Natural killer cell (primary cell): ENCODE results near the gene SORCS2. TPM values are rescaled to one million over a fixed set of nuclear protein-coding genes. Genes with fewer than 3 reads are reported as not detected.

Experiments
- ATAC-seq, 3 donors: fragments of 150-1000 bp in 2 of 3; fragments of 200-7000 bp in 1 of 3; cut with Tn5 transposase; 1 replicate in 1 of 3; 2 replicates in 2 of 3; pipeline ENCODE4 v1.10.0; 2021; ENCODE audit warnings: mild to moderate bottlenecking in 2 of 3, moderate library complexity in 2 of 3
- DNase-seq, 2 donors: peaks; one replicate each; pipeline versions ENCODE4 v3.0.0 to v3.0.0-alpha.2; 2013 to 2021; ENCODE audit warnings: mixed read lengths in 1 of 2
- H3K27ac ChIP-seq: one replicate; pipeline ENCODE4 v1.5.1; 2013; ENCODE audit warnings: mild to moderate bottlenecking, low read length
- H3K27me3 ChIP-seq: one replicate; pipeline ENCODE4 v1.6.1; 2013; ENCODE audit warnings: low read length; ENCODE audit not compliant: control insufficient read depth, insufficient read depth
- H3K36me3 ChIP-seq: one replicate; pipeline ENCODE4 v1.6.1; 2013; ENCODE audit warnings: low read length; ENCODE audit not compliant: control insufficient read depth, insufficient read depth
- H3K4me1 ChIP-seq: one replicate; pipeline ENCODE4 v1.6.1; 2013; ENCODE audit warnings: low read length; ENCODE audit not compliant: control insufficient read depth, insufficient read depth
- H3K4me3 ChIP-seq: one replicate; pipeline ENCODE4 v1.5.1; 2013; ENCODE audit warnings: low read length
- H3K9me3 ChIP-seq: one replicate; pipeline ENCODE4 v1.6.1; 2013; ENCODE audit warnings: low read length; ENCODE audit not compliant: control insufficient read depth, insufficient read depth
- H3K27ac Mint-ChIP-seq, 2 donors: one replicate each; pipeline ENCODE4 v1.8.0; 2022; ENCODE audit warnings: mild to moderate bottlenecking in 2 of 2, mixed read lengths in 2 of 2, moderate library complexity in 1 of 2
- H3K27me3 Mint-ChIP-seq, 2 donors: one replicate each; pipeline ENCODE4 v1.8.0; 2022; ENCODE audit warnings: low read depth in 2 of 2, mixed read lengths in 2 of 2
- H3K36me3 Mint-ChIP-seq: one replicate; pipeline ENCODE4 v1.8.0; 2022; ENCODE audit warnings: mixed read lengths
- H3K4me1 Mint-ChIP-seq, 2 donors: one replicate each; pipeline ENCODE4 v1.8.0; 2022; ENCODE audit warnings: mixed read lengths in 2 of 2
- H3K4me3 Mint-ChIP-seq: one replicate; pipeline ENCODE4 v1.8.0; 2022; ENCODE audit warnings: mild to moderate bottlenecking, moderate library complexity, mixed read lengths
- H3K9me3 Mint-ChIP-seq, 2 donors: one replicate each; pipeline ENCODE4 v1.8.0; 2022; ENCODE audit warnings: mixed read lengths in 2 of 2
- WGBS: methylation state at CpG from one replicate; pipeline ENCODE4 v1.1.7; 2013; ENCODE audit warnings: missing lambda C conversion rate; ENCODE audit not compliant: insufficient coverage; 5-methylcytosine and 5-hydroxymethylcytosine counted together
- intact Hi-C: fragments of 100-400 bp; cut with micrococcal nuclease; formaldehyde crosslinking; loops from one replicate; pipeline ENCODE4 v1.14.2; 2022
- total RNA-seq, 4 donors: library from RNA; stranded (reverse); fragments of 120-200 nt in 1 of 4; gene quantifications; one replicate each; pipeline versions ENCODE4 v1.2.3 to v1.2.4, GENCODE V29; 2013 to 2022
- TF ChIP-seq, protein P1 (sequence below): fragments of 200-600 bp; IDR thresholded peaks from one replicate; pipeline ENCODE4 v1.8.0; 2022; ENCODE audit warnings: antibody characterized with exemption

Gene SORCS2
- total RNA-seq, 3 donors from 2014 or later (not counting 1 experiment from before 2014, with no cell fraction given) = 1.2 to 2.5 (median 1.4) TPM

- peak overlapping the region; percentile 29 for H3K4me3 Mint-ChIP-seq
- Histone ChIP-seq H3K27me3 (no peaks in the 10 kb centered on the region), H3K4me3 (no peak overlapping the region), H3K36me3 (no peaks in the 10 kb centered on the region), H3K27ac (no peak overlapping the region), H3K4me1 (peaks cover 73% of the 10 kb centered on the region), H3K9me3 (no peaks in the 10 kb centered on the region)
- DNase-seq = no peak
- ATAC-seq = no peak
- peak overlapping the region; percentile 5 to 98 for H3K27ac Mint-ChIP-seq
- H3K36me3 Mint-ChIP-seq = no peaks in the 10 kb centered on the region
- 82% methylated on average over 25 of the region's 25 CpGs for WGBS
- peaks cover 30 to 56% of the 10 kb centered on the region in 2 donors for H3K4me1 Mint-ChIP-seq
- no peaks in the 10 kb centered on the region for H3K27me3 Mint-ChIP-seq
- no peaks in the 10 kb centered on the region for H3K9me3 Mint-ChIP-seq
- intact Hi-C loops = loop anchor here (5.0 kb wide), 2 partner anchors 132 to 313 kb away; no protein-coding TSS in a partner anchor
- TF ChIP-seq, protein P1, sequence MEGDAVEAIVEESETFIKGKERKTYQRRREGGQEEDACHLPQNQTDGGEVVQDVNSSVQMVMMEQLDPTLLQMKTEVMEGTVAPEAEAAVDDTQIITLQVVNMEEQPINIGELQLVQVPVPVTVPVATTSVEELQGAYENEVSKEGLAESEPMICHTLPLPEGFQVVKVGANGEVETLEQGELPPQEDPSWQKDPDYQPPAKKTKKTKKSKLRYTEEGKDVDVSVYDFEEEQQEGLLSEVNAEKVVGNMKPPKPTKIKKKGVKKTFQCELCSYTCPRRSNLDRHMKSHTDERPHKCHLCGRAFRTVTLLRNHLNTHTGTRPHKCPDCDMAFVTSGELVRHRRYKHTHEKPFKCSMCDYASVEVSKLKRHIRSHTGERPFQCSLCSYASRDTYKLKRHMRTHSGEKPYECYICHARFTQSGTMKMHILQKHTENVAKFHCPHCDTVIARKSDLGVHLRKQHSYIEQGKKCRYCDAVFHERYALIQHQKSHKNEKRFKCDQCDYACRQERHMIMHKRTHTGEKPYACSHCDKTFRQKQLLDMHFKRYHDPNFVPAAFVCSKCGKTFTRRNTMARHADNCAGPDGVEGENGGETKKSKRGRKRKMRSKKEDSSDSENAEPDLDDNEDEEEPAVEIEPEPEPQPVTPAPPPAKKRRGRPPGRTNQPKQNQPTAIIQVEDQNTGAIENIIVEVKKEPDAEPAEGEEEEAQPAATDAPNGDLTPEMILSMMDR = no peak
Measured at GRCh38 chr4:7654550-7655445, 462.5 kb downstream of the SORCS2 start.

GRCh38 chr4:7655511-7656243 lies 463.3 kb downstream of the SORCS2 start:
- 54% methylated on average over 32 of the region's 32 CpGs for WGBS
- DNase-seq = no peak
- Histone ChIP-seq H3K36me3 (no peaks in the 10 kb centered on the region), H3K9me3 (no peaks in the 10 kb centered on the region), H3K4me1 (peaks cover 64% of the 10 kb centered on the region), H3K27ac (no peak overlapping the region), H3K4me3 (no peak overlapping the region), H3K27me3 (no peaks in the 10 kb centered on the region)
- TF ChIP-seq, protein P1 = no peak
- no peak for ATAC-seq
- Mint-ChIP-seq H3K9me3 (no peaks in the 10 kb centered on the region), H3K27ac (peak overlapping the region; percentile 5 to 98), H3K36me3 (no peaks in the 10 kb centered on the region), H3K4me3 (no peak overlapping the region), H3K4me1 (peaks cover 23 to 47% of the 10 kb centered on the region in 2 donors), H3K27me3 (no peaks in the 10 kb centered on the region)
- intact Hi-C loops = no loop called here

- peaks cover 16 to 40% of the 10 kb centered on the region in 2 donors for H3K4me1 Mint-ChIP-seq
- H3K4me1 ChIP-seq = peaks cover 57% of the 10 kb centered on the region
- DNase-seq (no peak), ATAC-seq (no peak)
- WGBS = 94% methylated on average over 17 of the region's 17 CpGs
- no peaks in the 10 kb centered on the region for H3K9me3 ChIP-seq
- peak overlapping the region; percentile 22 for H3K4me3 Mint-ChIP-seq
- no peak overlapping the region for H3K4me3 ChIP-seq
- H3K36me3 Mint-ChIP-seq = no peaks in the 10 kb centered on the region
- no peak overlapping the region for H3K27ac Mint-ChIP-seq
- H3K27ac ChIP-seq = no peak overlapping the region
- TF ChIP-seq, protein P1 = no peak
- H3K36me3 ChIP-seq = no peaks in the 10 kb centered on the region
- H3K9me3 Mint-ChIP-seq = no peaks in the 10 kb centered on the region
- no peaks in the 10 kb centered on the region for H3K27me3 Mint-ChIP-seq
- no peaks in the 10 kb centered on the region for H3K27me3 ChIP-seq
- intact Hi-C loops = no loop called here
Measured at GRCh38 chr4:7656244-7656800, 464.0 kb downstream of the SORCS2 start.
